HepG2 (cell line): ENCODE results near the gene NUP88. TPM values are rescaled to one million over a fixed set of nuclear protein-coding genes. Genes with fewer than 3 reads are reported as not detected.

Experiments used
- ARID5B ChIP-seq: IDR thresholded peaks from 2 replicates; pipeline ENCODE4 v1.4.0; 2020; ENCODE audit warnings: mild to moderate bottlenecking, missing genetic modification reagents
- ATF7 ChIP-seq, 2 experiments: fragments of 450-650 bp in 1 of 2; sonication (generic) in 1 of 2; formaldehyde crosslinking in 1 of 2; IDR thresholded peaks; 2 replicates each; pipeline versions ENCODE4 v1.4.0 to v1.6.1; 2016 to 2020; ENCODE audit warnings: antibody characterized with exemption in 1 of 2, mild to moderate bottlenecking in 1 of 2, missing genetic modification reagents in 1 of 2
- CBFB ChIP-seq: sonication (generic); formaldehyde crosslinking; IDR thresholded peaks from 2 replicates; pipeline ENCODE4 v1.4.0; 2020; ENCODE audit warnings: missing genetic modification reagents
- DPF2 ChIP-seq: sonication (generic); formaldehyde crosslinking; IDR thresholded peaks from 2 replicates; pipeline ENCODE4 v1.4.0; 2020; ENCODE audit warnings: mild to moderate bottlenecking, low read depth, missing genetic modification reagents, borderline replicate concordance
- E2F5 ChIP-seq: sonication (generic); formaldehyde crosslinking; conservative IDR thresholded peaks from 2 replicates; pipeline ENCODE4 v1.4.0; 2020; ENCODE audit warnings: missing genetic modification reagents
- GLI4 ChIP-seq: sonication (generic); formaldehyde crosslinking; IDR thresholded peaks from 2 replicates; pipeline ENCODE4 v1.5.1; 2020; ENCODE audit warnings: missing genetic modification reagents, mild to moderate bottlenecking, moderate library complexity, borderline replicate concordance
- HNRNPLL ChIP-seq: fragments of 200-400 bp; formaldehyde crosslinking; IDR thresholded peaks from 2 replicates; pipeline ENCODE4 v1.6.1; 2017; ENCODE audit warnings: mild to moderate bottlenecking, low read depth, low read length; ENCODE audit not compliant: poor library complexity, severe bottlenecking
- MXI1 ChIP-seq: IDR thresholded peaks from 3 replicates; pipeline ENCODE4 v1.6.1; 2012; ENCODE audit warnings: low read depth, low read length, inconsistent platforms, borderline replicate concordance
- NFYB ChIP-seq: sonication (generic); formaldehyde crosslinking; IDR thresholded peaks from 2 replicates; pipeline ENCODE4 v1.4.0; 2020; ENCODE audit warnings: missing genetic modification reagents
- POLR2AphosphoS5 ChIP-seq: IDR thresholded peaks from 2 replicates; pipeline ENCODE4 v1.6.1; 2012; ENCODE audit warnings: low read depth, low read length
- RAD21 ChIP-seq: fragments of 450-650 bp; formaldehyde crosslinking; IDR thresholded peaks from 2 replicates; pipeline ENCODE4 v1.5.0; 2020; ENCODE audit warnings: mild to moderate bottlenecking
- RFX5 ChIP-seq: IDR thresholded peaks from 2 replicates; pipeline ENCODE4 v1.6.1; 2011; ENCODE audit warnings: low read depth, low read length, improper control_type of control experiment
- YY1 ChIP-seq: IDR thresholded peaks from 2 replicates; pipeline ENCODE4 v1.6.1; 2011; ENCODE audit warnings: low read length, low read depth, moderate library complexity, mild to moderate bottlenecking; ENCODE audit not compliant: insufficient read depth, insufficient replicate concordance
- ZBTB1 ChIP-seq: sonication (generic); formaldehyde crosslinking; IDR thresholded peaks from 2 replicates; pipeline ENCODE4 v1.4.0; 2020; ENCODE audit warnings: missing genetic modification reagents, borderline replicate concordance
- ZBTB42 ChIP-seq: sonication (generic); formaldehyde crosslinking; IDR thresholded peaks from 2 replicates; pipeline ENCODE4 v1.5.0; 2020; ENCODE audit warnings: mild to moderate bottlenecking, missing genetic modification reagents
- ZFY ChIP-seq: sonication (generic); formaldehyde crosslinking; IDR thresholded peaks from 2 replicates; pipeline ENCODE4 v1.4.0; 2020; ENCODE audit warnings: missing genetic modification reagents
- ZKSCAN8 ChIP-seq: IDR thresholded peaks from 2 replicates; pipeline ENCODE4 v1.6.1; 2016; ENCODE audit warnings: borderline replicate concordance, missing genetic modification reagents, missing compliant biosample characterization
- ZNF12 ChIP-seq: sonication (generic); formaldehyde crosslinking; IDR thresholded peaks from 2 replicates; pipeline ENCODE4 v1.5.0; 2020; ENCODE audit warnings: missing genetic modification reagents
- ZNF331 ChIP-seq: sonication (generic); formaldehyde crosslinking; IDR thresholded peaks from 2 replicates; pipeline ENCODE4 v1.4.0; 2020; ENCODE audit warnings: missing genetic modification reagents
- ZNF430 ChIP-seq: sonication (generic); formaldehyde crosslinking; IDR thresholded peaks from 2 replicates; pipeline ENCODE4 v1.9.0; 2021; ENCODE audit warnings: mild to moderate bottlenecking, missing genetic modification reagents
- ZNF558 ChIP-seq: sonication (generic); formaldehyde crosslinking; IDR thresholded peaks from 2 replicates; pipeline ENCODE4 v1.9.0; 2022; ENCODE audit warnings: mild to moderate bottlenecking, missing genetic modification reagents, borderline replicate concordance
- ZNF766 ChIP-seq: sonication (generic); formaldehyde crosslinking; IDR thresholded peaks from 2 replicates; pipeline ENCODE4 v1.5.0; 2020; ENCODE audit warnings: missing genetic modification reagents, borderline replicate concordance
- ZNF782 ChIP-seq: sonication (generic); formaldehyde crosslinking; IDR thresholded peaks from 2 replicates; pipeline ENCODE4 v1.4.0; 2020; ENCODE audit warnings: missing genetic modification reagents, mild to moderate bottlenecking, borderline replicate concordance
- ZSCAN21 ChIP-seq: sonication (generic); formaldehyde crosslinking; IDR thresholded peaks from 2 replicates; pipeline ENCODE4 v1.8.0; 2022; ENCODE audit warnings: mild to moderate bottlenecking, missing genetic modification reagents, moderate library complexity, borderline replicate concordance
- polyA plus RNA-seq, 8 experiments: library from polyadenylated mRNA; depleted of rRNA in 3 of 8; stranded (reverse) in 7 of 8; unstranded in 1 of 8; fragments of >200 nt; fragmentation: Illumina TruSeq in 4 of 8; extraction: Trizol in 4 of 8; gene quantifications; 2 replicates each; pipeline versions ENCODE4 v1.2.1 to v1.2.3, GENCODE V29; 2011 to 2016; ENCODE audit warnings: low read depth in 4 of 8, missing spikeins in 1 of 8, mixed read lengths in 1 of 8; ENCODE audit not compliant: insufficient read depth in 1 of 8
- total RNA-seq, 5 experiments: library from RNA; depleted of rRNA; stranded (reverse); fragments of >200 nt; fragmentation: Illumina TruSeq; extraction: Trizol; gene quantifications; 2 replicates each; pipeline ENCODE4 v1.2.3, GENCODE V29; 2016; ENCODE audit warnings: low read depth in 1 of 5
- TF ChIP-seq, protein P1 (sequence below): sonication (generic); formaldehyde crosslinking; IDR thresholded peaks from 2 replicates; pipeline ENCODE4 v1.4.0; 2020; ENCODE audit warnings: missing genetic modification reagents, borderline replicate concordance

The NUP88 gene
- total and polyA plus RNA-seq, 2 of the 13 experiments (the other 11 are each of a cell fraction or from before 2014, with no cell fraction given): 48.2 to 130 TPM

DNA sequence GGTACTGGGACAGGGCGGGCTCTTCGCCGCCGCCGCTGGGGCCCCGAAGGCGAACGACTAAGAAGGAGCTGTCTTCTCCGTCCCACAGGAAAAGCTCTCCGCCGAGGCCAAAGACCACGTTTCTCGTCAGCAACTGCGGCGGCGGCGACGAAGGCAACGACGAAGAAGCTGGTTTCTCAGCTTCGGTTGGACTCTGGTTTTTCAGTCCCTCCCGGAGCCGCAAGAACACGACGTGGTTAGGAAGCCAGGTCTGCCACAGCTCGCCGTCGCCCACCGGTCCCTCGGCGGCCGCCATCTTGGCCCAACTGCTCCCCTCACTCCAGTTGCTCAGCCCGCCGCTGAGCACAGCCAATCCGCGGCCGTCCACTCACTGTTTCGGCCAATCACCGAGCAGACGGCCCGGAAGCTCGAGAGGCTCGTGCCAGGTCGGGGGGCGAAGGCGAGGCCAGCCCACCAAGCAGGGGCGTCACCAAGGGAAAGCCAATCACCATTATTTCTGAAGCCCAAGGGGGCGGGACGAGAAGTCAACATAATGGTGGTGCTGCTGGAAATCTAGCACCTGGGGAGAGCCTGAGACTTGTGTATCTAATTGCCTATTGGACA lies at the start of gene NUP88 (continued):
- TF ChIP-seq HNRNPLL (no peak), MXI1 (no peak; the same call in 2 of the 3 replicates), ZNF12 (CRISPR knock-in tag) (no peak), NFYB (CRISPR knock-in tag) (peak; percentile 95), ZNF430 (CRISPR knock-in tag) (peak; percentile 32; the same call in 1 of the 2 replicates), YY1 (peak; percentile 97), RFX5 (peak; percentile 23; the same call in 1 of the 2 replicates), DPF2 (CRISPR knock-in tag) (no peak), POLR2AphosphoS5 (peak; percentile 81), ZNF766 (0 out of 2 replicates have a peak, but pooled peaks have one; percentile 26), ZBTB42 (0 out of 2 replicates have a peak, but pooled peaks have one; percentile 56), ATF7 (IDR thresholded peaks at IDR 0.05) (no peak), ATF7 (CRISPR knock-in tag; IDR thresholded peaks at IDR 0.05) (no peak), ZFY (CRISPR knock-in tag) (peak; percentile 78), ZNF331 (CRISPR knock-in tag) (peak; percentile 56), ZKSCAN8 (0 out of 2 replicates have a peak, but pooled peaks have one; percentile 46), ZNF558 (CRISPR knock-in tag) (no peak; the same call in 1 of the 2 replicates), GLI4 (CRISPR knock-in tag) (0 out of 2 replicates have a peak, but pooled peaks have one; percentile 4), E2F5 (CRISPR knock-in tag) (peak; percentile 67; the same call in 1 of the 2 replicates), ZSCAN21 (CRISPR knock-in tag) (peak; percentile 77), ARID5B (peak; percentile 15; the same call in 1 of the 2 replicates), RAD21 (CRISPR knock-in tag) (no peak), ZNF782 (CRISPR knock-in tag) (no peak), CBFB (CRISPR knock-in tag) (no peak; the same call in none of the 2 replicates), ZBTB1 (CRISPR knock-in tag) (no peak)
- TF ChIP-seq, protein P1, sequence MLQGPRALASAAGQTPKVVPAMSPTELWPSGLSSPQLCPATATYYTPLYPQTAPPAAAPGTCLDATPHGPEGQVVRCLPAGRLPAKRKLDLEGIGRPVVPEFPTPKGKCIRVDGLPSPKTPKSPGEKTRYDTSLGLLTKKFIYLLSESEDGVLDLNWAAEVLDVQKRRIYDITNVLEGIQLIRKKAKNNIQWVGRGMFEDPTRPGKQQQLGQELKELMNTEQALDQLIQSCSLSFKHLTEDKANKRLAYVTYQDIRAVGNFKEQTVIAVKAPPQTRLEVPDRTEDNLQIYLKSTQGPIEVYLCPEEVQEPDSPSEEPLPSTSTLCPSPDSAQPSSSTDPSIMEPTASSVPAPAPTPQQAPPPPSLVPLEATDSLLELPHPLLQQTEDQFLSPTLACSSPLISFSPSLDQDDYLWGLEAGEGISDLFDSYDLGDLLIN (CRISPR knock-in tag): peak; percentile 42; the same call in 1 of the 2 replicates
